ENCODE data around the gene MACROD2.

DNA sequence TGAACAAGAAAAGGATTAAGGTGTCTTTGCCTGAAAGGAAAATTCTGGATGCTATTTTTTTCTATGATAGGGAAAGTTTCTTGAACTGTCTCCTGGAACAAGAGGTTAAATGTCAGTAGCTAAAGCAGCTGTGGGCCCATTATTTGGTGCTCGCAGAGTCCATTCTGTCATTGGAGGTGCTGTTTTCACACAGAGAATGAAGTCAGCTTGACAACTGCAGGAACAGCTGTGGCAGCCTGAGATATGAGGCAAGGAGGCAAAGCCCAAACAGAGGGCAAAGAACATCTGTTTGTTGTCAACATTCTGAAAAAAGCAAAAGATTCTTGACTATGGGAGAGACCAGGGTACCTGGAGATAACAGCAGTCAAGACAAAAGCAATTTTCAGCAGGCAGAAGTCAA, 2029.8 kb downstream of the MACROD2 start:
- TF ChIP-seq, protein P1, sequence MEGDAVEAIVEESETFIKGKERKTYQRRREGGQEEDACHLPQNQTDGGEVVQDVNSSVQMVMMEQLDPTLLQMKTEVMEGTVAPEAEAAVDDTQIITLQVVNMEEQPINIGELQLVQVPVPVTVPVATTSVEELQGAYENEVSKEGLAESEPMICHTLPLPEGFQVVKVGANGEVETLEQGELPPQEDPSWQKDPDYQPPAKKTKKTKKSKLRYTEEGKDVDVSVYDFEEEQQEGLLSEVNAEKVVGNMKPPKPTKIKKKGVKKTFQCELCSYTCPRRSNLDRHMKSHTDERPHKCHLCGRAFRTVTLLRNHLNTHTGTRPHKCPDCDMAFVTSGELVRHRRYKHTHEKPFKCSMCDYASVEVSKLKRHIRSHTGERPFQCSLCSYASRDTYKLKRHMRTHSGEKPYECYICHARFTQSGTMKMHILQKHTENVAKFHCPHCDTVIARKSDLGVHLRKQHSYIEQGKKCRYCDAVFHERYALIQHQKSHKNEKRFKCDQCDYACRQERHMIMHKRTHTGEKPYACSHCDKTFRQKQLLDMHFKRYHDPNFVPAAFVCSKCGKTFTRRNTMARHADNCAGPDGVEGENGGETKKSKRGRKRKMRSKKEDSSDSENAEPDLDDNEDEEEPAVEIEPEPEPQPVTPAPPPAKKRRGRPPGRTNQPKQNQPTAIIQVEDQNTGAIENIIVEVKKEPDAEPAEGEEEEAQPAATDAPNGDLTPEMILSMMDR (IDR thresholded peaks at IDR 0.05) = no peak
- TF ChIP-seq POLR2AphosphoS5 (IDR thresholded peaks at IDR 0.05) (no peak), POLR2A (IDR thresholded peaks at IDR 0.05) (no peak)
